HG02852 (cell line): Measurements from ENCODE around the gene LHFPL2.
"Not testable (repeated sequence)": the region's sequence is repeated elsewhere in the genome, so short reads cannot be mapped to it uniquely, and the experiment has no call there.

Experiments
- ATAC-seq: cut with Tn5 transposase; IDR thresholded peaks from one replicate; pipeline ENCODE4 v1.9.1; 2021; ENCODE audit warnings: mild to moderate bottlenecking, moderate library complexity; ENCODE audit not compliant: unreplicated experiment

Gene LHFPL2

GRCh38 chr5:78621291-78621738, 27.3 kb downstream of the LHFPL2 start:
- ATAC-seq, result no peak

DNA sequence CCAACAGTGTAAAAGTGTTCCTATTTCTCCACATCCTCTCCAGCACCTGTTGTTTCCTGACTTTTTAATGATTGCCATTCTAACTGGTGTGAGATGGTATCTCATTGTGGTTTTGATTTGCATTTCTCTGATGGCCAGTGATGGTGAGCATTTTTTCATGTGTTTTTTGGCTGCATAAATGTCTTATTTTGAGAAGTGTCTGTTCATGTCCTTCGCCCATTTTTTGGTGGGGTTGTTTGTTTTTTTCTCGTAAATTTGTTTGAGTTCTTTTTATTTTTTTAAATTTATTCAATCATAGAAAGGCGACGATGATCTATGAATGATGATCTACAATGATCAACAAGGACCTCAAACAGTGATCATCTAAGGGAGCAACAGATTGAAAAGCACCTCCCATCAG, 28.5 kb downstream of the LHFPL2 start:
- not testable (repeated sequence) for ATAC-seq

DNA sequence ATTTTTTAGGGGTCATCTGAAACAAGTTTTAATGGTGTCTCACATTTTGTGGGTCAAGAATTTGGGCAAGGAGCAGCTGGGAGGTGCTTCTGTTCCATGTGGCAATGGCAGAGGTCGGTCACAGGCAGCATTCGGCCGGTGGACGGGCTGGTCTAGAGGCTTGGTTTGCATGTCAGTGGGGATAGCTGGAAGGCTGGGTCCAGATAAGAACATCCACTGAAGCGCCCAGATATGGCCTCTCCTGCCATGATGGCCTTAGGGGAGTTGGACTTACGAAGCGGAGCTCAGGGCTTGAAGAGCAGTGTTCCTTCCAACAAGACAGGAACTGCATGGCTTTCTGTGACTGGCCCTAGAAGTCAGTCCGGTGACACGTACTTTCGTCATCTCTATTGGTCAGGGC, 30.3 kb downstream of the LHFPL2 start:
- no peak for ATAC-seq

DNA sequence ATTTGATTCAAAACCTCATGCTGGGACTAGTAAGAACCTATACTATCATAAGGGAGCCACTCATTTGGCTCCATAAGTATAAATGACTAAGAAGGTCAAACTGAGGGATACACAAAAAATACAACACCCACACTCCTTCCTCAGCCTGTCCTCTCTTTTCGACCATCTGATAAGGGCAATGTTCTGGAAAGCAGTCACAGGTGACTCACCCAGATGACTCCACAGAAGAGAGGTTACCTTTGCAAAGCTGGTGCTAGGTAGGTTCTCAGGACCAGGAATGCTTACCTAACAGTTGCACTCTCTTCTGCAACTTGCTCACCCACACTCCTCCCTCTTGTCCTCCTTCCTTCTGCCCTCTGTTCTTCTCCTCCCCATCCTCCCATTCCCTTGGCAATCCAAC, 32.9 kb downstream of the LHFPL2 start:
- ATAC-seq, result no peak

GRCh38 chr5:78614816-78615215, 33.8 kb downstream of the LHFPL2 start:
- ATAC-seq, result no peak

GRCh38 chr5:78613756-78614155, 34.8 kb downstream of the LHFPL2 start:
- ATAC-seq, result no peak

DNA sequence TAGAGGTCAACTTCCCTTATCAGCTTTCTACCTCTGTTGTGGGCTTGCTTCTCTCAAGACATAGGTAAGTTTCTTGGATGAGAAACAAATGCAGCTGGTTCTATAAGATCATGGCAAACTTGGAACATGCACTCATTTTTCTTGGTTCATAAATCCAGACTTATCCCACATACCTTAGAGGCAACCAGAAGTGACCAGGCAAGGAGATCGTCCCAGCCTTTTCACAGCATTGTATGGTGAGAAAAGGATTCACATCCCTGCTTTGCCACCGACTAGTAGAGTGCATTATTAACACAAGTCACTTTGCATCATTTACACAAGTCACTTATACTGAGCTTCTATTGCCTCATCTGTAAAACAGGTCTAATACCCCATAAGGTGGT, 35.4 kb downstream of the LHFPL2 start:
- ATAC-seq, result no peak

- ATAC-seq, result no peak
Observed at GRCh38 chr5:78612227-78613150, 36.1 kb downstream of the LHFPL2 start.

DNA sequence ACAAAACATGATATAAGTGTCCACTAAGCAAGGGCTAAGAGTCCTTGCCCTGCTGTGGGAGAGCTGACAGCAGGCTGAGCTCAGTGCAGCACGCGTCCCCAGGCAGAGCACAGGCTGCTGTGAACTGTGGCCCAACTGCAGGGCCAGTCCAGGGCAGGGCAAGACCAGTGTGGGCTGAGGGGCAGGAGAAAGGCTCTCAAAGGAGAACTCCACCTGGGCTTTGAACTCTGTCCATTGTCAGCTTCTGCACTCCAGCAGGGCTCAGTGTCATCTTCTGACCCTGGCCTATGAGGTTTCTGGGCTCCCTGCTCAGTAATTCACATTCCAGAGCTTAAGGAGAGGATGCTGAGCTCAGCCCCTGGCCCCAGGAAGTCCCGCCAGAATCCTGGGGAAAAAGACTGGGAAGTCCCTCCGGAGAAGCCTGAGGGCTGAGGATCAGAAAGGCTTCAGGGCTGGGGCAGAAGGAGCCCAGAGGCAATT, 37.4 kb downstream of the LHFPL2 start:
- no peak for ATAC-seq

DNA sequence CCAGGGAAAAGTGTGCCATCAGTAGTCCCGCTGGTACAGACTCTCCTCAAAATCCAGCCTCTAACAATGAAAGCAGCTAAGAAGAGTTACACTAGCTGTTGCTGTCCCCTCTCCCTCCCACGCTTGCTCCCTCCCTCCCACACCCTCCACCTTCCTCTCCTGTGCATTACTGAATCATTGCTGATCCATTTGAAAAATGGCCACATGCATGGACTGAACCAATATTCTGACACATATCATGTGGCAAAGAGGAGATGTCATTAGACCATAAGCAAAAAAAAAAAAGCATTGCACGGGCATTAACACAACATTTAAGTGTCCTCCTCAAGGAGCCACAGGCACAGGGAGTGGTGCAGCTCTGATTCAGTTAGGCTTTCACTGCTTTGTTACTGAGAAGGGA, 37.9 kb downstream of the LHFPL2 start:
- ATAC-seq, result no peak

- ATAC-seq, result no peak
Observed at GRCh38 chr5:78610163-78610583, 38.4 kb downstream of the LHFPL2 start.

DNA sequence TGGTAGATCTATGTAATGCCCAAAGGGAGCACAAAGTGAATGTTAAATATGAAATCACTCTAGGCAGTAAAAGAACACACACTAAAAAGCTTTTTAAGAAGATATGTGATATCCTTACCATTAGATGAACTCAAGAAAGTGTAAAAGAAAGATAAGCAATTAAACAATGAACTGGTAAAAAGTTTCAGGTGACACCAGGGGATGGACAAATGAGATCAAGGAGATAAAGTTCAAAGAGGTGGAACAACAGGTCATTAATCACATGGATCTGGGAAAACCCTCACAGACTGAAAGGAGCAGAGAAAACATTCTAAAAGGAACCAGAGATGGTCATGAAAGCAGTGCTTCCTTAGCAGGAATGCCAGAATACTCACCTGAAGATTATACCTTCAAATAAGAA, 40.7 kb downstream of the LHFPL2 start:
- no peak for ATAC-seq

- no peak for ATAC-seq
Observed at GRCh38 chr5:78606241-78606640, 42.3 kb downstream of the LHFPL2 start.

GRCh38 chr5:78605611-78606010, 43.0 kb downstream of the LHFPL2 start:
- no peak for ATAC-seq

DNA sequence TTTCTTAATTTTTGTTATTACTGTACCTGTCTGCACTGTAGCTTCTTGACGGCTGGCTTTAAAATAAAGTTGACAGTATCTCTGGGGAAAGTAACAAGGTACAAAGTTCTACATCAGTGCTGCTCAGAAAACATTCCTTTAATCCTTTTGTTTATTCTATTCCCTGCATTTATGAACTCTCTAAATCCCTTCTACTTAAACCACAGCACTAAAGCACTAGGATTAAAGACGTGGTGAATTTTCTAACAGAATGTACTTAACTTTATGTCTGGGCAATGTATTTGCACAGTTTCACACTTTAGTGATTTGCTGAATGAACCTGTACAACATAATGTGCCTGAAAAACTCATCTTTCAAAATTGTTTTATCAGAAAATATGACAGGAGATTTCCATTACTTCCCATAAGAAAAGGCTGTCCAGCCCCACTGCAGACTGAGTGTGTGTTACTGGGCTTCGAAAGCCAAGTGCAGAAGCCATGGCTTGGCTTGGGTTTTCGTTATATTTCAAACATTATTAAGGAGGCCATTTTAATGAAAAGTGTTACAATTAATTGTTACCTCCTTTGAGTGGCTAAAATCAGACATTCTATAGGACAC, 43.8 kb downstream of the LHFPL2 start:
- no peak for ATAC-seq

DNA sequence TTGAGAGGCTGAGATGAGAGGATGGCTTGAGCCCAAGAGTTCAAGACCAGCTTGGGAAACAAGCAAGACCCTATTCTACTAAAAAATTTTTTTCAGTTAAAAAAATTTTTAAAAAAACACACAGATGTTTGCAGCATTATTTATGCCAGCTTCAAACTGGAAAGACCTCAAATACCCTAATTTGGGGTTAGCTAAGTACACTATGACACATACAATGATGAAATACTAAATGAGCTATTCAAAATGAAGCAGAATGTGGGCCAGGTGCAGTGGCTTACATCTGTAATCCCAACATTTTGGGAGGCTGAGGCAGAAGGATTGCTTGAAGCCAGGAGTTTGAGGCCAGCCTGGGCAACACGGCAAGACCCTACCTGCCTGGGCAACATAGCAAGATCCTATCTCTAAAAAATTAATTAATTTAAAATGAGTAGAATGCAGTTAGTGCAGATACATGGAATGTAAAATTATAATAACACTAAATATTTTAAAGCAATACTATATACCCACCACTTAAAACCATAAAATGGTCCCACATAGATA, 44.9 kb downstream of the LHFPL2 start:
- ATAC-seq, result no peak

DNA sequence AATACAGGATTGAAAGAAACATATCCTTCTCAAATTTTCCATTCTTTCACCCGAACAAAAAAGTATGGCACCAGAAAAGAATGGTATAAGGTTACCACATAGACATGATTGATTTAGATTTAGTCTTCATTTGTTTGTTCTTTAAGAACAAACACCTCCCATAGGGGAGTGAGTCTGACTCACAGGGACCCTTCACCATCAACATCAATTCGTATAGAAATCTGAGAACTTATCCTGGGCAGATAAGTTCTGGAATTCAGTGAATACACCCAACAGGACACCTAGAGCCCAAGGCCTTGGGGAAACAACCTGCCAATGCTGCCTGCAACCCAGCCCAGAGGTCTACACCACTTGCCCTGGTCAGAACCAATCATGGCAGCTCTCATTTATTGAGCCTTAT, 46.2 kb downstream of the LHFPL2 start:
- ATAC-seq, result no peak

GRCh38 chr5:78601559-78602314, 46.8 kb downstream of the LHFPL2 start:
- ATAC-seq, result no peak

DNA sequence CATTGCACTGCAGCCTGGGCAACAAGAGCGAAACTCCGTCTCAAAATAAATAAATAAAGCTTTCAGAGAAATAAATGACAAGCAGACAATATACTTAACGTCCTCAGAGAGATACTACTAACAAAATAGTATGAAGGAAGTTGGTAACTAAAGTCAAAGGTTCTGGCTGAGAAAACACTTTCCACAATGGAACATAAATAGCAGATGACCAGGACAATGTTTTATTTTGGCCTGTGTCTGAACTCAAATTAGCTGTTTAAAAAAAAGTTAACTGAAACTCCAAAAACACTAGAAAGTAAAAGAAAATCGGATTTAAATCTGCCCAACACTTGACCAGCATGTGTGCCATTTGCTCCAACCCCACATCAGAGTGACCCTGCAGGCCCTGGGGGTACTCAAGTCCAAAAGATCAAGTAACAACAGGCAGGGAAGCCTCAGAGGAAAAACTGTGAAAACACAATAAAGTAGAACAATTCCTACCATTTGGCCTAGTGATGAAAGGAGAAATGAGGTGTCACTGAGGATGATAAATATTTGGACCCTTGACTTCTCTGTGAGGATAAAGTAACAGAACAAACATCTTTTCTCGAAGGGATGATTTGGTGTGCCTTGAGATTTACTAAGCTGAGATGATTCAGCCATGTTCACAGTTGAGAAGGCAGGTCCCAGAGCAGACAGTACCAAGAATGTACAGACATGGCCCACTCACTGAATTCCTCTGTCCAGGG, 47.7 kb downstream of the LHFPL2 start:
- no peak for ATAC-seq

DNA sequence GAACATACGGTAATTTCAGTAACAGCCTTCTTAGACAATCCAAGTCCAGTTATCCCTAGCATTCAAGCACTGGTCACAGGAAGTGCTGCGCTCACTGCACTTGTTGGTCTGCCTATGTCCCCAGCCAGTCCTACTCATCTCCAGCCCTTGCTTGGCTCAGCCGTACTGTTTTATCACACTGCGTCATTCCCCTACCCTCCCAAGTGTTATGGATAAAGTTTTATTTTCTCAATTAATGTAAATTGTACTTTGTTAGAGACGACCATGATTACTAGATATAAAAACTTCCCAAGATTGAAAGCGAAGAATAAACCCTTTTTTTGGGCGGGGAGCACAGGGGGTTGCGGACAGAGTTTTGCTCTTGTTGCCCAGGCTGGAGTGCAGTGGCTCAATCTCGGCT, 49.6 kb downstream of the LHFPL2 start:
- no peak for ATAC-seq

DNA sequence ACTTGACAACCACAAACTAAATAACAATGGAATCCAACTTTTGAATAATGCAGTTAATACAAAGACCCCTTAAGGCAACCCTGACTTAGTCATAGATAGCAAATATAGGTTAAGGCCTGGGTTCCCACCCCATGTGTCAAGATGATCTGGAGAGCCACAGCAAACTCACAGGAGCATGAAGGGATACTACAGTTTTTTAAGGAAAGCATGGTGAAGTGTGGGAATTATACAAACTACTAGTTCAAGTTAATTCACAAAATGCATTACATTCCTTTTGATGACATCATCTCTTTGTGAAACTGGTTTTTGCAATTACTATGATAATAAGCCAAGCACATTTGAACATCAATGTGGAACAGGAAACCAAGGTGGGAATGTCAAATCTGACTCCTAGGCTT, 50.6 kb downstream of the LHFPL2 start:
- ATAC-seq, result no peak
